Measurements from ENCODE around the gene MGAT5. TPM values are rescaled to one million over a fixed set of nuclear protein-coding genes. Genes with fewer than 3 reads are reported as not detected.

MGAT5 gene
- total RNA-seq, 3 donors from 2014 or later (not counting 1 experiment from before 2014, with no cell fraction given) = 39.7 to 58.2 (median 57.0) TPM

- Histone ChIP-seq H3K4me1 (ENCODE audit: control insufficient read depth, insufficient read depth, low read length) (no peaks in the 10 kb centered on the region), H3K4me3 (ENCODE audit: low read length) (no peak overlapping the region), H3K9me3 (ENCODE audit: control insufficient read depth, insufficient read depth, low read length) (no peaks in the 10 kb centered on the region), H3K27ac (ENCODE audit: low read length) (no peak overlapping the region), H3K27me3 (ENCODE audit: control insufficient read depth, insufficient read depth, low read length) (no peaks in the 10 kb centered on the region), H3K36me3 (ENCODE audit: control insufficient read depth, insufficient read depth, low read length) (no peaks in the 10 kb centered on the region)
- Mint-ChIP-seq H3K4me3 (no peak overlapping the region), H3K9me3 (no peaks in the 10 kb centered on the region), H3K27me3 (ENCODE audit: low read depth in 2 of 2) (no peaks in the 10 kb centered on the region), H3K27ac (peak overlapping the region in 1 of 2 donors; percentile 45), H3K36me3 (no peaks in the 10 kb centered on the region), H3K4me1 (peaks cover 0 to 10% of the 10 kb centered on the region in 2 donors)
- DNase-seq (peak in 1 of 2 donors; percentile 60), ATAC-seq (no peak)
- TF ChIP-seq CTCF (IDR thresholded peaks at IDR 0.05) = no peak
- intact Hi-C loops (cut with micrococcal nuclease) = loop anchor here (5.0 kb wide), 1 partner anchor 431 kb away; no protein-coding TSS in a partner anchor
- WGBS (ENCODE audit: insufficient coverage) = 80% methylated on average over 2 of the region's 3 CpGs
Measured at GRCh38 chr2:134466141-134466540, 212.3 kb downstream of the MGAT5 start.

- H3K36me3 Mint-ChIP-seq = no peaks in the 10 kb centered on the region
- no peaks in the 10 kb centered on the region for H3K9me3 ChIP-seq (ENCODE audit: control insufficient read depth, insufficient read depth, low read length)
- H3K4me3 ChIP-seq (ENCODE audit: low read length) = no peak overlapping the region
- ATAC-seq = no peak
- DNase-seq = no peak
- H3K4me1 ChIP-seq (ENCODE audit: control insufficient read depth, insufficient read depth, low read length) = no peaks in the 10 kb centered on the region
- H3K27ac ChIP-seq (ENCODE audit: low read length) = no peak overlapping the region
- H3K27me3 ChIP-seq (ENCODE audit: control insufficient read depth, insufficient read depth, low read length) = no peaks in the 10 kb centered on the region
- intact Hi-C loops (cut with micrococcal nuclease) = loop anchor here (5.0 kb wide), 1 partner anchor 429 kb away; no protein-coding TSS in a partner anchor
- TF ChIP-seq CTCF (IDR thresholded peaks at IDR 0.05) = no peak
- no peaks in the 10 kb centered on the region for H3K4me1 Mint-ChIP-seq
- peaks cover 3 to 6% of the 10 kb centered on the region in 2 donors for H3K27me3 Mint-ChIP-seq (ENCODE audit: low read depth in 2 of 2)
- no peaks in the 10 kb centered on the region for H3K9me3 Mint-ChIP-seq
- no peak overlapping the region for H3K27ac Mint-ChIP-seq
- H3K4me3 Mint-ChIP-seq = no peak overlapping the region
- H3K36me3 ChIP-seq (ENCODE audit: control insufficient read depth, insufficient read depth, low read length) = no peaks in the 10 kb centered on the region
- WGBS (ENCODE audit: insufficient coverage) = 86% methylated on average over 2 of the region's 2 CpGs
Measured at GRCh38 chr2:134468164-134468563, 214.3 kb downstream of the MGAT5 start.

GRCh38 chr2:134468776-134469175, 214.9 kb downstream of the MGAT5 start:
- H3K36me3 ChIP-seq (ENCODE audit: control insufficient read depth, insufficient read depth, low read length) = no peaks in the 10 kb centered on the region
- no peaks in the 10 kb centered on the region for H3K36me3 Mint-ChIP-seq
- no peak for TF ChIP-seq CTCF (IDR thresholded peaks at IDR 0.05)
- intact Hi-C loops (cut with micrococcal nuclease) = loop anchor here (5.0 kb wide), 1 partner anchor 429 kb away; no protein-coding TSS in a partner anchor
- H3K27me3 Mint-ChIP-seq (ENCODE audit: low read depth in 2 of 2) = peaks cover 3 to 8% of the 10 kb centered on the region in 2 donors
- H3K27ac ChIP-seq (ENCODE audit: low read length) = no peak overlapping the region
- ATAC-seq (no peak), DNase-seq (no peak)
- no peaks in the 10 kb centered on the region for H3K27me3 ChIP-seq (ENCODE audit: control insufficient read depth, insufficient read depth, low read length)
- H3K4me1 ChIP-seq (ENCODE audit: control insufficient read depth, insufficient read depth, low read length) = no peaks in the 10 kb centered on the region
- WGBS (ENCODE audit: insufficient coverage) = 94% methylated on average over 12 of the region's 12 CpGs
- no peaks in the 10 kb centered on the region for H3K9me3 ChIP-seq (ENCODE audit: control insufficient read depth, insufficient read depth, low read length)
- no peaks in the 10 kb centered on the region for H3K4me1 Mint-ChIP-seq
- no peak overlapping the region for H3K4me3 ChIP-seq (ENCODE audit: low read length)
- H3K27ac Mint-ChIP-seq = no peak overlapping the region
- no peaks in the 10 kb centered on the region for H3K9me3 Mint-ChIP-seq
- H3K4me3 Mint-ChIP-seq = no peak overlapping the region

GRCh38 chr2:134469516-134470115, 215.7 kb downstream of the MGAT5 start:
- Mint-ChIP-seq H3K4me1 (no peaks in the 10 kb centered on the region), H3K9me3 (no peaks in the 10 kb centered on the region), H3K27me3 (ENCODE audit: low read depth in 2 of 2) (peaks cover 3 to 8% of the 10 kb centered on the region in 2 donors), H3K36me3 (no peaks in the 10 kb centered on the region), H3K27ac (no peak overlapping the region), H3K4me3 (no peak overlapping the region)
- intact Hi-C loops (cut with micrococcal nuclease) = loop anchor here (5.0 kb wide), 1 partner anchor 428 kb away; no protein-coding TSS in a partner anchor
- Histone ChIP-seq H3K27me3 (ENCODE audit: control insufficient read depth, insufficient read depth, low read length) (no peaks in the 10 kb centered on the region), H3K4me3 (ENCODE audit: low read length) (no peak overlapping the region), H3K4me1 (ENCODE audit: control insufficient read depth, insufficient read depth, low read length) (no peaks in the 10 kb centered on the region), H3K9me3 (ENCODE audit: control insufficient read depth, insufficient read depth, low read length) (no peaks in the 10 kb centered on the region), H3K36me3 (ENCODE audit: control insufficient read depth, insufficient read depth, low read length) (no peaks in the 10 kb centered on the region), H3K27ac (ENCODE audit: low read length) (no peak overlapping the region)
- WGBS (ENCODE audit: insufficient coverage) = 93% methylated on average over 25 of the region's 25 CpGs
- TF ChIP-seq CTCF (IDR thresholded peaks at IDR 0.05) = no peak
- ATAC-seq (no peak), DNase-seq (no peak)
